GM21423 (cell line): ENCODE results near the gene ABLIM2.

Experiments used
- ATAC-seq: cut with Tn5 transposase; IDR thresholded peaks from one replicate; pipeline ENCODE4 v1.9.1; 2021; ENCODE audit warnings: mild to moderate bottlenecking, moderate library complexity; ENCODE audit not compliant: unreplicated experiment

Gene ABLIM2

DNA sequence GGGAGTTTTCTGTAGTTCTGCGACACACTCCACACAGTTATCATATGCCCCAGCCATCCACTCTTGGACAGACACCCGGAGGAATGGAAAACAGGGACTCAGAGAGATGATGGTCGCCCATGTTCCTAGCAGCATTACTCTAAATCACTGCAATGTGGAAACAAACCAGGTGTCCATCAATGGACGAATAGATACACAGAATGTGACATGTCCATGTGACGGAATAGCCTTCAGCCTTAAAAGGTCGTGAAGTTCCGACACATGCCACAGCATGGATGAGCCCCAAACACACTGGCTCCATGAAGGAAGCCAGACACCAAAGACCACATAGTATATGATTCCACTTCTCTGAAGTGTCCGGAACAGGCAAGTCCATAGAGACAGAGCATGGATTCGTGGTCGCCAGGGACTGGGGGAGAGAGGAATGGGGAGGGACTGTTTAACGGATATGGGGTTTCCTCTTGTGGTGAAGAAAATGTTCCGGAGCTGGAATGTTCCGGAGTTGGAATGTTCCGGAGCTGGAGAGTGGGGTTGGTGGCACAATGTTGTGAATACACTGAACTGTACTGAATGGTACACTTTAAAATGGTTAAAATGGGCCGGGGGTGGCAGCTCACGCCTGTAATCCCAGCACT, 190.2 kb downstream of the ABLIM2 start:
- ATAC-seq, result no peak

DNA sequence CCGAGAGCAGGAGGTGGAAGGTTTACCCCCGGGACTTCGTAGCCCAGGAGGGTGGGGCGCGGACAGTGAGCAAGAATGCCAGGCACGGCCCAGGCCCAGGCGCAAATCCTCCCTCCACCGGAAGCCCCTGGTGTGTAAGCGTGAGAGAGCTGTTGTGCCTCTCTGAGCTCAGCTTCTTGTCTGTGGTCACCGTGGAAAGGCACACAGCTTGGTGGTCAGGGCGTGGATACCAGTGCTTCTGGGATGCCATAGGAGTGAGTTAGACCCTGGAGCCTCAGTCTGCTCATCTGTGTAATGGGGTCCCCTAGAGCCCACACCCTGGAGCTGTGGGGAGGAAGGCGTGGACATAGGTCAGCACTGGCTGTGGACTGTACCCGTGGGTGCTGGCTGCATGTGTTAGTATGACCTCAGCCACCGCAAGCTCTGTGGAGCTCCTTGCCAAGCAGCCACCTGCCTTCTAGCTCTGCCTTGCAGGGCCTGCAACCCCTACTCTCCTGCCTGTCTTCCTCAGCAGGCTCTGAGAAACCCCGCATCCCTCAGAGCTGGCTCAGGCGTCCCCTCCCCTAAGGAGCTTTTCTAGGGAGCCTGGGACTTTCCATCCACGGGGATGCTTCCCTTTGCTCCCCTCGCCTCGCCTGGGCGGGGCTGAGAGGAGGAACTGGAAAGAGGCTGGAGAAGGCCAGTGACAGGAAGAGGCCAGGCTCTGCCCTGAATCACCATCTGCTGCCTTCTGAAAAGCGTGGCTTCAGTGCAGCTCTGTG, 190.9 kb downstream of the ABLIM2 start:
- ATAC-seq, result no peak

GRCh38 chr4:7967063-7967440, 191.6 kb downstream of the ABLIM2 start:
- ATAC-seq, result no peak

GRCh38 chr4:7966281-7967062, 192.1 kb downstream of the ABLIM2 start:
- ATAC-seq, result no peak

DNA sequence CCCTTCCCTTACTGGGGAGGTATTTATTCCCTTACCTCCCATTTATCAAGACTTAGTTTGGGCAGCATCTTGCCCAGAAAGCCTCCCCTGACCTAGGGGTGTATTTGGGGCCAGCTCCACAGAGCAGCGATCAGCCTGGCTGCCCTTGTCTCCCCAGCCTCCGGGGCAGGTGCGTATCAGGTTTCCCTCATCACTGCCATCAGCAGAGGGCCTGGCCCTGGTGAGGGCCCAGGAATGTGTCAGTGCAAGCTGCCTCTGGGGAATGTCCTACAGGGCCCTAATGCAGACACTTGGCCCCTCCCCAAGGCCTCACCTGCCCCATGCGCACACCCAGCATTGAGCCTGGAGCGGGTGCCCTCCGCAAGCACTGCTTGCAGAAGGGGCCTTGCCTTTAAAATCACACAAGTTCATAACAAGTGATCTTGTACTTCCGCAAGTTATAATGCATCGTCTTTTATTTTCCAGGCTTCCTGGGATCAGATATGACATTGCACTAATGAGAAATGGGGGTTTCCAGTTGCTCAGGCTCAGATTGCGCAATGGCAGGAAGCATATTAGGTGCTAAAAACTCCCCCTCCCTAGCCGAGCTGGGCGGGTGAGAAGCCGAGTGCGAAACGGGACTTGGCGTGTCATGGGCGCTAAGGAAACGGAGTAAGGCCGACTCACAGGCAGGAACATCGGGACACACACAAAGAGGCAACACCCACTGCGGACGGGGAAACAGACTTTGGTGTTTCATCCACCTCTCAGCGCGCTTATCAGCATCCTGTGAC, 193.5 kb downstream of the ABLIM2 start:
- no peak for ATAC-seq

- ATAC-seq, result no peak
Measured at GRCh38 chr4:7964459-7964858, 194.2 kb downstream of the ABLIM2 start.

DNA sequence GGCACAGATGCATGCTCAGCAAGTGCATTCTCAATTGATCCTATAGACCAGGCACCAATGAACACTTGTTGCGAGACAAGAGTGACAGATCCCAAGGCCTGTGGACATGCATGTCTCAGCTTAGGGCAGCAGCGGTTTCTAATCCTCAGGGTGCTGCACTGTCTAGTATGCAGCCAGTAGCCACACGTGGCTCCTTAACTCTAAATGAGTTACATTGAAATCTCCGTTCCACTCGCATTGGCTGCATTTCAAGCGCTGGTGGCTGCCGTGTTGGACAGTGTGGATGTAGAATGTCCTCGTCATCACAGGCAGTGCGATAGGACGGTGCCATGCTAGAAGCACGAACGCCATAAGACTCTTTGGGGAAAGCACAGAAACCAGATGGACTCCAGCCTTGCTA, 194.9 kb downstream of the ABLIM2 start:
- ATAC-seq, result no peak

DNA sequence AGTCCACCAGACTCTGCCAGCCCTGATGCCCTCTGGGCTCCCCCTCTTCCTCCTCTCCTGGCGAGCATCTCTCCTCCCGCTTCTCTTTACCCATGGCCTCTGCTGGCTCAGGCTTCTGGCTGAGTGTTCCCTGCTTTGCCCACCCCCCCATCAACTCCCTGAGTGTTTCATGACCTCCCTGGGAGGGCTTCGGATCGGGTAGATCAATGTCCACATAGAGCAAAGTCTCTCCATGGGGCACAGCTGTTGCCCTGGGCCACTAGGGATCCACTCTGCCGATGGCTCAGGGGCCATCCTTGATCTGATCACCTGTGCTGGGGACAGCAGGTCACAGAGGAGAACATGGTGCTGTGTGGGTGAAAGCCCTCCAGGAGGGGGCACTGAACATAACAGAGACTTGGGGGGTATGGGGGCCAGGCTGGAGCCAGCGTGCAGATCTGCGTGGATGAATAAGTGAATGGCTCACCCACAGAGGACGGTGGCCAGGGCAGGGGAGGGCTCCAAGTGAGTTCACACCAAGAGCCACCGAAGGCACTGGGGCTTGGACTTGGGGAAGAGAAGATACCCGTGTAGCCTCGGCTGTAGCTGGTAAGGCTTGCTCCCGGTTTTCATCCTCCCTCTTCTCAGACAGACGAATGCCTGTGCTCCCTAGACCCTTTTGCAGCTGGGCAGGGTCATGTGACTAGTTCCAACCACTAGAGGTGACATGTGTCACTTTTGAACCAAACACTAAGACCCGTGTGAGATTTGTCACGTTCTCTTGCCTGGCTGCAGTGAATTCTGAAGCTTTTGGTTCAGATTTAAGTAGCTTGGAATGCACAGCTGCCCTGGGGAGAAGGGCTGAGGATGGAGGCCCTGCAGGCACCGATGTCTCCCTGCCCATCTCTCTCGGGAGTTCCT, 195.8 kb downstream of the ABLIM2 start:
- no peak for ATAC-seq

GRCh38 chr4:7960790-7961655, 197.6 kb downstream of the ABLIM2 start:
- ATAC-seq, result peak; percentile 55

GRCh38 chr4:7960017-7960789, 198.4 kb downstream of the ABLIM2 start:
- no peak for ATAC-seq

- ATAC-seq, result no peak
Measured at GRCh38 chr4:7959078-7959477, 199.5 kb downstream of the ABLIM2 start.

- no peak for ATAC-seq
Measured at GRCh38 chr4:7956934-7957656, 201.5 kb downstream of the ABLIM2 start.

- ATAC-seq, result no peak
Measured at GRCh38 chr4:7956270-7956808, 202.3 kb downstream of the ABLIM2 start.

DNA sequence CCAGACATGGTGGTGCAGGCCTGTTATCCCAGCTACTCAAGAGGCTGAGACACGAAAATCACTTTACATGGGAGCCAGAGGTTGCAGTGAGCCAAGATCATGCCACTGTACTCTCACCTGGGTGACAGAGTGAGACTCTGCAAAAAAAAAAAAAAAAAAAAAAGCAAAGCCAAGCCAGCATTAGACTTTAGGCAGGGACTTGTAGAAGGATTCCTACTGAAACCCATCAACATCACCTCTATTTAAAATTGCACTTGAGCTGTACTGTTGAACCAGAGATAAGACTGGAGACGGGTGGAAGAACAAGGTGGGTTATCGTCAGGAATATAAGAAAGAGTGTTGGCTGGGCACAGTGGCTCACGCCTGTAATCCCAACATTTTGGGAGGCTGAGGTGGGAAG, 203.2 kb downstream of the ABLIM2 start:
- no peak for ATAC-seq

- ATAC-seq, result no peak
Measured at GRCh38 chr4:7952615-7953014, 206.0 kb downstream of the ABLIM2 start.

GRCh38 chr4:7950301-7951092, 208.1 kb downstream of the ABLIM2 start:
- ATAC-seq, result no peak

- ATAC-seq, result no peak
Measured at GRCh38 chr4:7949759-7950158, 208.9 kb downstream of the ABLIM2 start.
